22Rv1 (cell line): ENCODE measurements around the gene SCTR.

ENCODE experiments used
- ZFX ChIP-seq: fragments of 450-650 bp; IDR thresholded peaks from 2 replicates; pipeline ENCODE4 v1.6.1; 2017; ENCODE audit warnings: antibody characterized with exemption, borderline replicate concordance
- TF ChIP-seq, protein P1 (sequence below): fragments of 450-650 bp; IDR thresholded peaks from 2 replicates; pipeline ENCODE4 v1.5.1; 2017; ENCODE audit warnings: mild to moderate bottlenecking

- TF ChIP-seq, protein P1, sequence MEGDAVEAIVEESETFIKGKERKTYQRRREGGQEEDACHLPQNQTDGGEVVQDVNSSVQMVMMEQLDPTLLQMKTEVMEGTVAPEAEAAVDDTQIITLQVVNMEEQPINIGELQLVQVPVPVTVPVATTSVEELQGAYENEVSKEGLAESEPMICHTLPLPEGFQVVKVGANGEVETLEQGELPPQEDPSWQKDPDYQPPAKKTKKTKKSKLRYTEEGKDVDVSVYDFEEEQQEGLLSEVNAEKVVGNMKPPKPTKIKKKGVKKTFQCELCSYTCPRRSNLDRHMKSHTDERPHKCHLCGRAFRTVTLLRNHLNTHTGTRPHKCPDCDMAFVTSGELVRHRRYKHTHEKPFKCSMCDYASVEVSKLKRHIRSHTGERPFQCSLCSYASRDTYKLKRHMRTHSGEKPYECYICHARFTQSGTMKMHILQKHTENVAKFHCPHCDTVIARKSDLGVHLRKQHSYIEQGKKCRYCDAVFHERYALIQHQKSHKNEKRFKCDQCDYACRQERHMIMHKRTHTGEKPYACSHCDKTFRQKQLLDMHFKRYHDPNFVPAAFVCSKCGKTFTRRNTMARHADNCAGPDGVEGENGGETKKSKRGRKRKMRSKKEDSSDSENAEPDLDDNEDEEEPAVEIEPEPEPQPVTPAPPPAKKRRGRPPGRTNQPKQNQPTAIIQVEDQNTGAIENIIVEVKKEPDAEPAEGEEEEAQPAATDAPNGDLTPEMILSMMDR, result no peak
- TF ChIP-seq ZFX, result no peak
Measured at GRCh38 chr2:119465687-119466086, 58.6 kb downstream of the SCTR start.
